GM21717 (cell line): ENCODE measurements around the gene PCDH17.

Experiments
- ATAC-seq: cut with Tn5 transposase; IDR thresholded peaks from one replicate; pipeline ENCODE4 v1.9.1; 2021; ENCODE audit warnings: mild to moderate bottlenecking, moderate library complexity; ENCODE audit not compliant: unreplicated experiment

The PCDH17 gene

GRCh38 chr13:57633950-57634838 is 2.6 kb downstream of the PCDH17 start:
- ATAC-seq, result no peak

- no peak for ATAC-seq
Measured at GRCh38 chr13:57634839-57635165, 3.3 kb downstream of the PCDH17 start.

- ATAC-seq, result no peak
Measured at GRCh38 chr13:57635541-57636085, 4.1 kb downstream of the PCDH17 start.

GRCh38 chr13:57636816-57637215 is 5.3 kb downstream of the PCDH17 start:
- no peak for ATAC-seq

- no peak for ATAC-seq
Measured at GRCh38 chr13:57637515-57637914, 6.0 kb downstream of the PCDH17 start.

GRCh38 chr13:57638186-57638890 is 6.8 kb downstream of the PCDH17 start:
- ATAC-seq, result no peak

- no peak for ATAC-seq
Measured at GRCh38 chr13:57640607-57641006, 9.1 kb downstream of the PCDH17 start.

- no peak for ATAC-seq
Measured at GRCh38 chr13:57641051-57641450, 9.5 kb downstream of the PCDH17 start.

- ATAC-seq, result no peak
Measured at GRCh38 chr13:57644106-57644505, 12.6 kb downstream of the PCDH17 start.

- ATAC-seq, result no peak
Measured at GRCh38 chr13:57653229-57653989, 21.9 kb downstream of the PCDH17 start.

- ATAC-seq, result no peak
Measured at GRCh38 chr13:57665481-57665880, 33.9 kb downstream of the PCDH17 start.

GRCh38 chr13:57666131-57666953 is 34.8 kb downstream of the PCDH17 start:
- no peak for ATAC-seq

GRCh38 chr13:57672168-57672567 is 40.6 kb downstream of the PCDH17 start:
- ATAC-seq, result no peak

- no peak for ATAC-seq
Measured at GRCh38 chr13:57673197-57673596, 41.7 kb downstream of the PCDH17 start.

- ATAC-seq, result no peak
Measured at GRCh38 chr13:57675526-57675925, 44.0 kb downstream of the PCDH17 start.

- no peak for ATAC-seq
Measured at GRCh38 chr13:57680609-57681008, 49.1 kb downstream of the PCDH17 start.

GRCh38 chr13:57682128-57682716 is 50.7 kb downstream of the PCDH17 start:
- no peak for ATAC-seq

- ATAC-seq, result no peak
Measured at GRCh38 chr13:57698851-57699250, 67.3 kb downstream of the PCDH17 start.

- no peak for ATAC-seq
Measured at GRCh38 chr13:57704031-57704430, 72.5 kb downstream of the PCDH17 start.

- no peak for ATAC-seq
Measured at GRCh38 chr13:57716295-57716694, 84.8 kb downstream of the PCDH17 start.
